Measurements from ENCODE around the gene DNAJC30.
A peak's percentile ranks its signal among the peaks of the same experiment; 100 is the strongest.

Gene DNAJC30

GRCh38 chr7:73652541-73652949 lies 30.7 kb downstream of the DNAJC30 start:
- peaks cover 14% of the 10 kb centered on the region; the same call in 1 of the 2 replicates for H3K27me3 ChIP-seq (ENCODE audit: low read depth, low read length)
- no peaks in the 10 kb centered on the region for H3K79me2 ChIP-seq (ENCODE audit: low read length)
- TF ChIP-seq CTCF (IDR thresholded peaks at IDR 0.05; ENCODE audit: low read depth, low read length) (no peak), EZH2phosphoT487 (IDR thresholded peaks at IDR 0.05; ENCODE audit: low read depth) (no peak)
- H4K20me1 ChIP-seq (ENCODE audit: insufficient read depth, low read length): no peaks in the 10 kb centered on the region
- no peak overlapping the region for H3K9ac ChIP-seq (ENCODE audit: low read length)
- peaks cover 6% of the 10 kb centered on the region; the same call in 1 of the 2 replicates for H3K4me1 ChIP-seq (ENCODE audit: low read length)
- H3K4me3 ChIP-seq (ENCODE audit: low read length): no peak overlapping the region
- H2AFZ ChIP-seq (ENCODE audit: low read depth, low read length): no peak overlapping the region
- H3K36me3 ChIP-seq (replicated peaks; ENCODE audit: low read depth, low read length): no peaks in the 10 kb centered on the region
- no peaks in the 10 kb centered on the region for H3K9me3 ChIP-seq (ENCODE audit: insufficient read depth, low read length)
- no peak overlapping the region for H3K4me2 ChIP-seq (ENCODE audit: low read length)
- H3K27ac ChIP-seq (ENCODE audit: low read length): no peak overlapping the region

- Histone ChIP-seq H3K4me1 (ENCODE audit: low read length) (peaks cover 19% of the 10 kb centered on the region), H3K36me3 (replicated peaks; ENCODE audit: low read depth, low read length) (no peaks in the 10 kb centered on the region), H3K79me2 (ENCODE audit: low read length) (no peaks in the 10 kb centered on the region), H3K27me3 (ENCODE audit: low read depth, low read length) (peaks cover 22% of the 10 kb centered on the region; the same call in 1 of the 2 replicates), H3K9ac (ENCODE audit: low read length) (no peak overlapping the region), H3K9me3 (ENCODE audit: insufficient read depth, low read length) (no peaks in the 10 kb centered on the region), H4K20me1 (ENCODE audit: insufficient read depth, low read length) (no peaks in the 10 kb centered on the region), H2AFZ (ENCODE audit: low read depth, low read length) (no peak overlapping the region), H3K4me2 (ENCODE audit: low read length) (no peak overlapping the region), H3K4me3 (ENCODE audit: low read length) (no peak overlapping the region), H3K27ac (ENCODE audit: low read length) (no peak overlapping the region)
- no peak for TF ChIP-seq CTCF (IDR thresholded peaks at IDR 0.05; ENCODE audit: low read depth, low read length)
- TF ChIP-seq EZH2phosphoT487 (IDR thresholded peaks at IDR 0.05; ENCODE audit: low read depth): no peak
Observed at GRCh38 chr7:73650524-73650923, 32.7 kb downstream of the DNAJC30 start.

GRCh38 chr7:73649576-73649975 lies 33.7 kb downstream of the DNAJC30 start:
- Histone ChIP-seq H3K4me1 (ENCODE audit: low read length) (peaks cover 22% of the 10 kb centered on the region), H3K27ac (ENCODE audit: low read length) (no peak overlapping the region), H2AFZ (ENCODE audit: low read depth, low read length) (no peak overlapping the region), H3K4me3 (ENCODE audit: low read length) (no peak overlapping the region), H3K9me3 (ENCODE audit: insufficient read depth, low read length) (no peaks in the 10 kb centered on the region), H3K27me3 (ENCODE audit: low read depth, low read length) (peaks cover 22% of the 10 kb centered on the region; the same call in 1 of the 2 replicates), H4K20me1 (ENCODE audit: insufficient read depth, low read length) (no peaks in the 10 kb centered on the region), H3K36me3 (replicated peaks; ENCODE audit: low read depth, low read length) (no peaks in the 10 kb centered on the region), H3K79me2 (ENCODE audit: low read length) (no peaks in the 10 kb centered on the region), H3K4me2 (ENCODE audit: low read length) (no peak overlapping the region), H3K9ac (ENCODE audit: low read length) (no peak overlapping the region)
- TF ChIP-seq EZH2phosphoT487 (IDR thresholded peaks at IDR 0.05; ENCODE audit: low read depth): no peak
- TF ChIP-seq CTCF (IDR thresholded peaks at IDR 0.05; ENCODE audit: low read depth, low read length): no peak

- Histone ChIP-seq H3K27ac (ENCODE audit: low read length) (no peak overlapping the region), H2AFZ (ENCODE audit: low read depth, low read length) (peak overlapping the region; percentile 88; the same call in 1 of the 2 replicates), H3K27me3 (ENCODE audit: low read depth, low read length) (peaks cover 22% of the 10 kb centered on the region; the same call in 1 of the 2 replicates), H3K4me2 (ENCODE audit: low read length) (peak overlapping the region; percentile 75), H3K79me2 (ENCODE audit: low read length) (no peaks in the 10 kb centered on the region), H3K9me3 (ENCODE audit: insufficient read depth, low read length) (no peaks in the 10 kb centered on the region), H3K9ac (ENCODE audit: low read length) (peak overlapping the region; percentile 63), H3K36me3 (replicated peaks; ENCODE audit: low read depth, low read length) (no peaks in the 10 kb centered on the region), H3K4me3 (ENCODE audit: low read length) (peak overlapping the region; percentile 81), H3K4me1 (ENCODE audit: low read length) (peaks cover 22% of the 10 kb centered on the region), H4K20me1 (ENCODE audit: insufficient read depth, low read length) (no peaks in the 10 kb centered on the region)
- TF ChIP-seq CTCF (IDR thresholded peaks at IDR 0.05; ENCODE audit: low read depth, low read length): no peak
- TF ChIP-seq EZH2phosphoT487 (IDR thresholded peaks at IDR 0.05; ENCODE audit: low read depth): no peak
Observed at GRCh38 chr7:73648593-73649332, 34.5 kb downstream of the DNAJC30 start.

Measured in OCI-LY3 (cell line).